ENCODE measurements around the gene NRXN3. TPM values are rescaled to one million over a fixed set of nuclear protein-coding genes. Genes with fewer than 3 reads are reported as not detected.

The NRXN3 gene
- total and polyA plus RNA-seq, 2 donors (not counting 1 experiment from before 2014, with no cell fraction given) = 0.83 to 34.6 TPM

DNA sequence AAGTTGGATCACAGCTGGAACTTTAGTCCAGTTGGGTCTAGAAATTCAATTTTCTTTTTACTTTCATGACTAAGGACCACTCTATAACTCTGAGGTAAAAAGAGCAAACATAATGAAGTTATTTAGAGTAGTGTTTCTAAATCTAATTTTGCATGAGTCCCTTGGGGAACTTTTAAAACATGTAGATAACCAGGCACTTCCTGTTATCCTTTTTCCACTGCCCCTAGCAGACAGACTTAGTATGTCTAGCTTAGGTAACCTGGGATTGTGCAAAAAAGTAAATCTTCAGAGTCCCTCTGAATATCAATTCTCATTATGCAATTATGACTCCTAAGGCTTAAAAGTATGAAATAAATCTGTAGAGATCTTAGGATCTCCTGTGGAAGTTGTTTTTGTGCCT is 1669.9 kb downstream of the NRXN3 start:
- H3K9me3 ChIP-seq (ENCODE audit: control insufficient read depth, insufficient read depth, low read depth, low read length) = no peaks in the 10 kb centered on the region
- no peak overlapping the region for H3K4me2 ChIP-seq (ENCODE audit: extremely low read depth, insufficient read depth, low read length)
- peaks cover 3% of the 10 kb centered on the region for H3K4me1 ChIP-seq (ENCODE audit: control insufficient read depth, extremely low read depth, insufficient read depth, low read length)
- H3K79me2 ChIP-seq (ENCODE audit: control insufficient read depth, insufficient read depth, low read length) = no peaks in the 10 kb centered on the region
- no peak for DNase-seq (ENCODE audit: low read depth in 2 of 2)
- no peak overlapping the region for H2AFZ ChIP-seq (ENCODE audit: low read length)
- H3K27me3 ChIP-seq (ENCODE audit: control insufficient read depth, insufficient read depth, low read length) = no peaks in the 10 kb centered on the region
- no peaks in the 10 kb centered on the region for H4K20me1 ChIP-seq (ENCODE audit: control insufficient read depth, extremely low read depth, insufficient read depth, low read length)
- no peaks in the 10 kb centered on the region for H3K36me3 ChIP-seq (ENCODE audit: control insufficient read depth, insufficient read depth, low read length)
- H3K4me3 ChIP-seq (replicated peaks in 1 of 4; ENCODE audit: control extremely low read depth in 1 of 4, insufficient read depth in 1 of 4, low read depth in 3 of 4, low read length in 4 of 4) = no peak overlapping the region
- no peak overlapping the region for H3K27ac ChIP-seq (ENCODE audit: insufficient read depth, low read length)
- TF ChIP-seq, protein P1, sequence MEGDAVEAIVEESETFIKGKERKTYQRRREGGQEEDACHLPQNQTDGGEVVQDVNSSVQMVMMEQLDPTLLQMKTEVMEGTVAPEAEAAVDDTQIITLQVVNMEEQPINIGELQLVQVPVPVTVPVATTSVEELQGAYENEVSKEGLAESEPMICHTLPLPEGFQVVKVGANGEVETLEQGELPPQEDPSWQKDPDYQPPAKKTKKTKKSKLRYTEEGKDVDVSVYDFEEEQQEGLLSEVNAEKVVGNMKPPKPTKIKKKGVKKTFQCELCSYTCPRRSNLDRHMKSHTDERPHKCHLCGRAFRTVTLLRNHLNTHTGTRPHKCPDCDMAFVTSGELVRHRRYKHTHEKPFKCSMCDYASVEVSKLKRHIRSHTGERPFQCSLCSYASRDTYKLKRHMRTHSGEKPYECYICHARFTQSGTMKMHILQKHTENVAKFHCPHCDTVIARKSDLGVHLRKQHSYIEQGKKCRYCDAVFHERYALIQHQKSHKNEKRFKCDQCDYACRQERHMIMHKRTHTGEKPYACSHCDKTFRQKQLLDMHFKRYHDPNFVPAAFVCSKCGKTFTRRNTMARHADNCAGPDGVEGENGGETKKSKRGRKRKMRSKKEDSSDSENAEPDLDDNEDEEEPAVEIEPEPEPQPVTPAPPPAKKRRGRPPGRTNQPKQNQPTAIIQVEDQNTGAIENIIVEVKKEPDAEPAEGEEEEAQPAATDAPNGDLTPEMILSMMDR (conservative IDR thresholded peaks at IDR 0.05 in 1 of 2, IDR thresholded peaks at IDR 0.05 in 1 of 2; ENCODE audit: low read depth in 1 of 2, low read length in 2 of 2) = no peak
- TF ChIP-seq EZH2 (IDR thresholded peaks at IDR 0.05; ENCODE audit: low read length, missing control alignments) = no peak
- no peak overlapping the region for H3K9ac ChIP-seq (ENCODE audit: insufficient read depth, low read length)

DNA sequence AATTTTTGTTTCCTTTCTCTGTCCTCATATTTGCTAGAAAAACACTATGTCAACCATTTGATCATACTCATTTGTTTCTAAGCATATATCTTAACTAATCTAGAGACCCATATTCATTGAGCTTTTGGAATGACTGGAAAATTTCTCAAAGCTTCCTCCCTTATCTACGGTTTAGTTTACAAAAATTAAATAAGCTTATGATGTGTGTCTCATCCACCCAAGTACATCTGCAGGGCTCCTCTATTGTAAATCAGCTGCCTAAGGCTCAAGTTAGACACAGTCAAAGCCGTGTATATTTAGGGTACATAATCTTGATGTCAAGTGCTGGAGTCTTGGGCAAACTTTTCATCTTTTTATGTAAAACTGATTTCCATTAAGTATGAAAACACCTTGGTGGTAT is 1670.7 kb downstream of the NRXN3 start:
- Histone ChIP-seq H3K9ac (ENCODE audit: insufficient read depth, low read length) (no peak overlapping the region), H3K4me1 (ENCODE audit: control insufficient read depth, extremely low read depth, insufficient read depth, low read length) (peaks cover 3% of the 10 kb centered on the region), H3K79me2 (ENCODE audit: control insufficient read depth, insufficient read depth, low read length) (no peaks in the 10 kb centered on the region), H3K4me3 (replicated peaks in 1 of 4; ENCODE audit: control extremely low read depth in 1 of 4, insufficient read depth in 1 of 4, low read depth in 3 of 4, low read length in 4 of 4) (no peak overlapping the region), H4K20me1 (ENCODE audit: control insufficient read depth, extremely low read depth, insufficient read depth, low read length) (no peaks in the 10 kb centered on the region), H3K36me3 (ENCODE audit: control insufficient read depth, insufficient read depth, low read length) (no peaks in the 10 kb centered on the region), H3K4me2 (ENCODE audit: extremely low read depth, insufficient read depth, low read length) (no peak overlapping the region), H3K27me3 (ENCODE audit: control insufficient read depth, insufficient read depth, low read length) (no peaks in the 10 kb centered on the region), H3K27ac (ENCODE audit: insufficient read depth, low read length) (no peak overlapping the region), H2AFZ (ENCODE audit: low read length) (no peak overlapping the region), H3K9me3 (ENCODE audit: control insufficient read depth, insufficient read depth, low read depth, low read length) (no peaks in the 10 kb centered on the region)
- TF ChIP-seq EZH2 (IDR thresholded peaks at IDR 0.05; ENCODE audit: low read length, missing control alignments) = no peak
- TF ChIP-seq, protein P1 (conservative IDR thresholded peaks at IDR 0.05 in 1 of 2, IDR thresholded peaks at IDR 0.05 in 1 of 2; ENCODE audit: low read depth in 1 of 2, low read length in 2 of 2) = no peak
- no peak for DNase-seq (ENCODE audit: low read depth in 2 of 2)

DNA sequence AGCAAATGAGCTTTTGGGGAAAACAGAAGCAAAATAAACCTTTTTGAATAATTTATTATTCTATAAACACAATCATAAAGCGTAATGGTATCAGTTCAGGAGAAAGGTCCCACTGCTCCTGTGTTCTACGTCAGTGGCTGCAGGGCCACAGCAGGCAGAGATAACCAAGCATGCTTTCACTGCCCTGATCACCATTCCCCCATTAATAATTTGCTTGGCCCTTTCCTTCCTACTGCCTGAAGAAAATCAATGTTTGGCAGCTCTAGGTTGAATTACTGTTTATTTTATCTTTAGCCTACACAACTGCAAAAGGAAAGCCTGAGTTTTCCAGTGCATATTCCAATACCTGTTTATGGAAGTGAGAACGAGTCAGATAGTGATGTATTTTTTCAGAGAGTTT is 1671.3 kb downstream of the NRXN3 start:
- TF ChIP-seq, protein P1 (conservative IDR thresholded peaks at IDR 0.05 in 1 of 2, IDR thresholded peaks at IDR 0.05 in 1 of 2; ENCODE audit: low read depth in 1 of 2, low read length in 2 of 2) = no peak
- TF ChIP-seq EZH2 (IDR thresholded peaks at IDR 0.05; ENCODE audit: low read length, missing control alignments) = no peak
- no peaks in the 10 kb centered on the region for H4K20me1 ChIP-seq (ENCODE audit: control insufficient read depth, extremely low read depth, insufficient read depth, low read length)

More for the DNA sequence above, 1671.3 kb downstream of the NRXN3 start:
- no peak for DNase-seq (ENCODE audit: low read depth in 2 of 2)
- no peak overlapping the region for H3K4me3 ChIP-seq (replicated peaks in 1 of 4; ENCODE audit: control extremely low read depth in 1 of 4, insufficient read depth in 1 of 4, low read depth in 3 of 4, low read length in 4 of 4)
- no peaks in the 10 kb centered on the region for H3K9me3 ChIP-seq (ENCODE audit: control insufficient read depth, insufficient read depth, low read depth, low read length)
- H3K27ac ChIP-seq (ENCODE audit: insufficient read depth, low read length) = no peak overlapping the region
- no peaks in the 10 kb centered on the region for H3K79me2 ChIP-seq (ENCODE audit: control insufficient read depth, insufficient read depth, low read length)
- peaks cover 3% of the 10 kb centered on the region for H3K4me1 ChIP-seq (ENCODE audit: control insufficient read depth, extremely low read depth, insufficient read depth, low read length)
- H3K36me3 ChIP-seq (ENCODE audit: control insufficient read depth, insufficient read depth, low read length) = no peaks in the 10 kb centered on the region
- no peak overlapping the region for H3K9ac ChIP-seq (ENCODE audit: insufficient read depth, low read length)
- H3K4me2 ChIP-seq (ENCODE audit: extremely low read depth, insufficient read depth, low read length) = no peak overlapping the region
- no peaks in the 10 kb centered on the region for H3K27me3 ChIP-seq (ENCODE audit: control insufficient read depth, insufficient read depth, low read length)
- no peak overlapping the region for H2AFZ ChIP-seq (ENCODE audit: low read length)

All from fibroblast of lung (primary cell).